Measurements from ENCODE around the gene VOPP1.
A peak's percentile ranks its signal among the peaks of the same experiment; 100 is the strongest.

VOPP1 gene

GRCh38 chr7:55533050-55533728 is 39.1 kb downstream of the VOPP1 start:
- no peak for TF ChIP-seq CTCF (IDR thresholded peaks at IDR 0.05; ENCODE audit: low read depth, low read length)
- no peak overlapping the region for H3K4me3 ChIP-seq (replicated peaks in 1 of 2; ENCODE audit: low read depth in 2 of 2, low read length in 2 of 2)
- peak in 1 of 2 donors; percentile 73 for DNase-seq (ENCODE audit: low read depth in 2 of 2)

DNA sequence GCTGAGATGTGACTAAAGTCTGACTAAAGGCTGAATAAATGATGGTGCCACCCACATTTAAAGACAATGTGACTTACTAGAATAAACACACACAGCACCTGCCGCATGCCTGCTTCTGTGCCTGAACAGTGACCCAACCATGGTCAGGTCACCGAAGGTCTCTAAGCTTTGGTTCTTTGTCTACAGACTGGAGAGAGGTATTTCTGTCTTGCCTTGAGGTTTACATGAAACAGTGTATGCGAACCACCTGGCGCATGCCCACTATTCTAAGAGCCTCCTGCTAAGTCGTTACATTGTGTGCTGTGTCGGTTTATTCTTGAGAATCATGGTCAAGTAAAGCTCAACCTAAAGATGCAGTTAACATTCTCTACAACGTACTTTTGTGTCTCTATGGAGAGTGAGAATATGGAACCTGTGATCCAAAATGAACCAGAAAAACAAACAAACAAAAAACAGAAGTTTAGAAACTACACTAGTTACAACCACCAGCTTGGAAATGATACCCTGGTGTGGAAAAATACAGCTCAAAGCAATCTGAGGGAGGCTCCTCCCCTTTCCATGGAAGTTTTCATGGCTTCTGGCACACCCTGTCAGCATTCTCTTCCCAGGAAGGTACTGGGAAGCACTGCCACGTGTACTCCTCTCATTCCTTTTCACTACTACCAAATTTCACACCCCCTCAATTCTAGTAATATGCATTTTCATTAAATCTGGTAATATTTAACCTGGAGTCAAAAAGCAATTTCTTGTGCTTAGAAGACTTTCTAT is 40.0 kb downstream of the VOPP1 start:
- no peak for TF ChIP-seq CTCF (IDR thresholded peaks at IDR 0.05; ENCODE audit: low read depth, low read length)
- DNase-seq (ENCODE audit: low read depth in 2 of 2) = no peak
- H3K4me3 ChIP-seq (replicated peaks in 1 of 2; ENCODE audit: low read depth in 2 of 2, low read length in 2 of 2) = no peak overlapping the region

DNA sequence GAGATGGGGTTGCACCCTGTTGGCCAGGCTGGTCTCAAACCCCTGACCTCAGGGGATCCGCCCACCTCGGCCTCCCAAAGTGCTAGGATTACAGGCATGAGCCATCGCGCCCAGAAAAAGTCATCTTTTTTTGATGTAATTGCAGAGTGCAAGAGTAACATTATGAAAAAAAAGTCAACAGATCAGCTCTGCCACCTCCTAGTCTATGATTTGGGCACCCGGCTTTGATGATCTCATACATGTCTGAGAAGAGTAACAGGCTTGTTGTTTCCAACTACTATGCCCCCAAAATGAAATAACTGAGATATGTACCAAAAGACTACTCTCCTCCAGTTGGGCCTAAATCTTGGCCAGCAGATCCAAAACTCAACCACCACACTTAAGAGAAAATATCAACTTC is 40.8 kb downstream of the VOPP1 start:
- DNase-seq (ENCODE audit: low read depth in 2 of 2) = no peak
- H3K4me3 ChIP-seq (replicated peaks in 1 of 2; ENCODE audit: low read depth in 2 of 2, low read length in 2 of 2) = no peak overlapping the region
- TF ChIP-seq CTCF (IDR thresholded peaks at IDR 0.05; ENCODE audit: low read depth, low read length) = no peak

DNA sequence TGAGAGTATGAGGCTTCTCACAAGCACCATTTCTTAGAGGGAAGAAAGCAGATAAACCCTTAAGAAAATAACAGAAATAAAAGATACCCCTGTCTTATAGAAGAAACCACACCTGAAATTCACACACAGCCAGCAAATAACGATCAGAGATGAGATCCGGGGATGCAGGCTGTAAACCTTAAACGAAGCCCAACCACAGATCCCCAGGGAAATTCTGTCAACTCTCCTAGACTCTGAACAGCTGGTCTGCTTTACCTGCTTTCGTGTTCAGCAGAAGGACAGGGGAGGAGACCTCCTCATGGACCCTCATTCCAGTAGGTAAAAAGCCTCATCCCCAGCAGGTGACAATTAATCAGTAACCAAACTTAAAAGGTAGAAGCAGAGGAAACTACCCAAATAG is 45.0 kb downstream of the VOPP1 start:
- no peak for TF ChIP-seq CTCF (IDR thresholded peaks at IDR 0.05; ENCODE audit: low read depth, low read length)
- DNase-seq (ENCODE audit: low read depth in 2 of 2) = no peak
- no peak overlapping the region for H3K4me3 ChIP-seq (replicated peaks in 1 of 2; ENCODE audit: low read depth in 2 of 2, low read length in 2 of 2)

DNA sequence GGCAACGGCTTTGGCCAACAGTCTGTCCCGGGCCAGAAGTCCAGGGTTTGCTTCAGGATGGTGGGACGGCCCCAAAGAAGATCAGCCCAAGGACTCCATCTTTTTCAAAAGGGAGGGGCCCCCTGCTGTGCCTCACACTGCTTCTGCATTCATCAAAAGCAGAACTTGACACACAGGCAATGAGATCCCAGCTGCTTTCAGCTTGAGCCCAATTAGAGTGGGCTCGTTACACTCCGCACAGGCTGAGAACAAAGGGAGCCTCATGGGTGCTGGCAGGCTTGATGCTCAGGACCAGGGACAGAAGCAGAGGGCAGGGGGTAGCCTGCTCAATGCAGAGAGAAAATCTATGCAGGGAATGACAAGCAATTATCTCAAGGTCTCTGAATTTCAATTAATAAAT is 45.5 kb downstream of the VOPP1 start:
- no peak for TF ChIP-seq CTCF (IDR thresholded peaks at IDR 0.05; ENCODE audit: low read depth, low read length)
- DNase-seq (ENCODE audit: low read depth in 2 of 2) = no peak
- no peak overlapping the region for H3K4me3 ChIP-seq (replicated peaks in 1 of 2; ENCODE audit: low read depth in 2 of 2, low read length in 2 of 2)

GRCh38 chr7:55526329-55526728 is 46.0 kb downstream of the VOPP1 start:
- no peak for TF ChIP-seq CTCF (IDR thresholded peaks at IDR 0.05; ENCODE audit: low read depth, low read length)
- H3K4me3 ChIP-seq (replicated peaks in 1 of 2; ENCODE audit: low read depth in 2 of 2, low read length in 2 of 2) = no peak overlapping the region
- DNase-seq (ENCODE audit: low read depth in 2 of 2) = no peak

All from cardiac fibroblast (primary cell).